Duodenal mucosa (tissue), 2 donors: ENCODE data around the gene ALPG.
"Not testable (repeated sequence)": the region's sequence is repeated elsewhere in the genome, so short reads cannot be mapped to it uniquely, and the experiment has no call there.

Source experiments
- H3K27ac ChIP-seq: one replicate; pipeline ENCODE4 v1.7.0; 2013; ENCODE audit warnings: low read depth, low read length
- H3K27me3 ChIP-seq, 2 donors: one replicate each; pipeline ENCODE4 v1.7.0; 2013; ENCODE audit warnings: low read length in 2 of 2, control low read depth in 1 of 2; ENCODE audit not compliant: insufficient read depth in 2 of 2, control insufficient read depth in 1 of 2
- H3K36me3 ChIP-seq, 2 donors: one replicate each; pipeline ENCODE4 v1.7.0; 2013; ENCODE audit warnings: low read length in 2 of 2, control low read depth in 1 of 2; ENCODE audit not compliant: insufficient read depth in 2 of 2, control insufficient read depth in 1 of 2
- H3K4me1 ChIP-seq, 2 donors: one replicate each; pipeline ENCODE4 v1.7.0; 2013; ENCODE audit warnings: low read length in 2 of 2, control low read depth in 1 of 2; ENCODE audit not compliant: insufficient read depth in 2 of 2, control insufficient read depth in 1 of 2
- H3K4me3 ChIP-seq, 2 donors: one replicate each; pipeline ENCODE4 v1.7.0; 2013; ENCODE audit warnings: low read length in 2 of 2, low read depth in 1 of 2
- H3K9ac ChIP-seq, 2 donors: one replicate each; pipeline ENCODE4 v1.7.0; 2013; ENCODE audit warnings: low read length in 2 of 2, low read depth in 1 of 2
- H3K9me3 ChIP-seq, 2 donors: one replicate each; pipeline ENCODE4 v1.7.0; 2013; ENCODE audit warnings: low read length in 2 of 2, control low read depth in 1 of 2; ENCODE audit not compliant: control insufficient read depth in 1 of 2

Gene ALPG

DNA sequence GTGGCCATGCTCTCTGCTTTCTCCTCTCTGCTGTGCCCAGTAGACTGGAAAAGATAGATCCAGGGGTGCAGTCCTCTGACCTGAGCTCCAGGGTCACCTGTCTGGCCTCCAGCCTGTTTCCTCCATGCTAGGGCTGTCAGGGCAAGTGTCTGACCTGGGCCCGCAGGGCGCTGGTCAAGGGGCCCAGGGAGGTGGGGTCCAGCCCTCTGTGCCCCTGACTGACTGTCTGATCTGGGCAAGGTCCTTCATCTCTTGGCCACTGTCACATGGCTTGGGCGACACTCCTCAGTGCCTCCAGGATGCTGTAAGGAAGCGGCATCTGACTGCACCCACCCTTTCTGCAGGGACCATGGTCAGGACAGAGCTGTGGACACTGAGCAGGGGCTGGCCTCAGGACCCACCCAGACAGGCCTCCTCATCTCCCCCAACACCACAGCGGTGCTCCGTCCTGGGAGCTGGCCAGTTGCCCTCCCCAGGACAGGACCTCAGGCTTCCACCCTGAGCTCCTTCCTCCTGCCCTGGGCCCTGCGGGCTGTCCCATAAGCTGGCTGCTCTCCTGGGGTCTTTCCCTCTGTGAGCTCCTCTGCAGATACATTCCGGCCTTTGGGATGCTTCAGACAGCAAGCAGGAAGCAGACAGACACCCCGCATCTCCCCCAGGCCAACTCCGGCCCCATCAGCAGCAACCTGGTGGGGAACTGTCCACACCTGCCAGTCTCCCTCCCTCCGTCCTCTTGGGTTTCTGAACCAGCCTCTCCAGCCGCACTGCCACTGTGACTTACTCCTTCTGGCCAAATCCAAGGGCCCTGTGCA is 28.1 kb downstream of the ALPG start:
- H3K36me3 ChIP-seq = no peaks in the 10 kb centered on the region
- no peaks in the 10 kb centered on the region for H3K4me1 ChIP-seq
- no peak overlapping the region for H3K4me3 ChIP-seq
- no peaks in the 10 kb centered on the region for H3K9me3 ChIP-seq
- H3K27me3 ChIP-seq = no peaks in the 10 kb centered on the region
- H3K9ac ChIP-seq = no peak overlapping the region
- H3K27ac ChIP-seq = no peak overlapping the region

DNA sequence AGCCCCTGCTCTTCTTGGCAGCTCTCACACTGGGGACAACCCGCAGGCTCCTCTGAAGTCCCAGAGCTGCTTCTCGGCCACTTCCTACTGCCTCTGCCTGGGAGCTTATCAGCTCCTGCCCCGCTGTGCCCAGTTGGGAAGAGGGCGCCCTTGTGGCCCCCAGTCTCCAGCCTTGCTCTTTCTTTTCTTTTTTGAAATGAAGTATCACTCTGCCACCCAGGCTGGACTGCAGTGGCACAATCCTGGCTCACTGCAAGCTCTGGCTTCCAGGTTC is 28.7 kb downstream of the ALPG start:
- Histone ChIP-seq H3K27me3 (no peaks in the 10 kb centered on the region), H3K9ac (no peak overlapping the region), H3K9me3 (no peaks in the 10 kb centered on the region), H3K4me1 (no peaks in the 10 kb centered on the region), H3K27ac (no peak overlapping the region), H3K4me3 (no peak overlapping the region), H3K36me3 (no peaks in the 10 kb centered on the region)

- Histone ChIP-seq H3K9me3 (no peaks in the 10 kb centered on the region), H3K36me3 (no peaks in the 10 kb centered on the region), H3K4me3 (no peak overlapping the region), H3K27ac (no peak overlapping the region), H3K27me3 (no peaks in the 10 kb centered on the region), H3K4me1 (no peaks in the 10 kb centered on the region), H3K9ac (no peak overlapping the region)
These were observed 29.2 kb downstream of the ALPG start for GRCh38 chr2:232435805-232436204.

- H3K4me3 ChIP-seq = no peak overlapping the region
- no peaks in the 10 kb centered on the region for H3K4me1 ChIP-seq
- H3K27me3 ChIP-seq = no peaks in the 10 kb centered on the region
- H3K36me3 ChIP-seq = no peaks in the 10 kb centered on the region
- no peaks in the 10 kb centered on the region for H3K9me3 ChIP-seq
- no peak overlapping the region for H3K9ac ChIP-seq
- no peak overlapping the region for H3K27ac ChIP-seq
These were observed 29.9 kb downstream of the ALPG start for GRCh38 chr2:232436381-232437194.

DNA sequence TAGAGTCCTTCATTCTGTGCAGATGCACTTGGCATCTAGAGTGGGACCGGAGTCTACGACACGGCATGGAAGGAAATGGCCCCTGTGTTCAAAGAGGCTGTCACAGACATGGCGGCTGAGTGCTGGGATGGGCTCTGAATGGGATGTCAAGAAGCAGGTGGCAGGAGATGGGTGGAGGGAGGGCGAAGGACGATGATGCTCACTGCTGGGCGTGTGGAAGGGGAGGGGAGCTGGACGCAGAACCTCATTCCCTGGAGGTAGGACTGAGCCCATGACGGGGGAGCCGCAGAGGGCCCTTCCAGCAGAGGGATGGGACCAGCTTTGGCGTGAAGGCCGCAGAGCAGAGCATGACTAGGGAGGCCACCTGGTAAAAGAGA is 30.5 kb downstream of the ALPG start:
- Histone ChIP-seq H3K27ac (no peak overlapping the region), H3K4me3 (no peak overlapping the region), H3K27me3 (no peaks in the 10 kb centered on the region)

GRCh38 chr2:232438091-232438490 is 31.4 kb downstream of the ALPG start:
- Histone ChIP-seq H3K4me1 (no peaks in the 10 kb centered on the region), H3K36me3 (no peaks in the 10 kb centered on the region), H3K27me3 (no peaks in the 10 kb centered on the region), H3K27ac (no peak overlapping the region), H3K9ac (no peak overlapping the region), H3K4me3 (no peak overlapping the region), H3K9me3 (no peaks in the 10 kb centered on the region)

More for the DNA sequence above, 30.5 kb downstream of the ALPG start:
- H3K9me3 ChIP-seq = no peaks in the 10 kb centered on the region
- H3K36me3 ChIP-seq = no peaks in the 10 kb centered on the region
- H3K9ac ChIP-seq = no peak overlapping the region
- H3K4me1 ChIP-seq = no peaks in the 10 kb centered on the region

DNA sequence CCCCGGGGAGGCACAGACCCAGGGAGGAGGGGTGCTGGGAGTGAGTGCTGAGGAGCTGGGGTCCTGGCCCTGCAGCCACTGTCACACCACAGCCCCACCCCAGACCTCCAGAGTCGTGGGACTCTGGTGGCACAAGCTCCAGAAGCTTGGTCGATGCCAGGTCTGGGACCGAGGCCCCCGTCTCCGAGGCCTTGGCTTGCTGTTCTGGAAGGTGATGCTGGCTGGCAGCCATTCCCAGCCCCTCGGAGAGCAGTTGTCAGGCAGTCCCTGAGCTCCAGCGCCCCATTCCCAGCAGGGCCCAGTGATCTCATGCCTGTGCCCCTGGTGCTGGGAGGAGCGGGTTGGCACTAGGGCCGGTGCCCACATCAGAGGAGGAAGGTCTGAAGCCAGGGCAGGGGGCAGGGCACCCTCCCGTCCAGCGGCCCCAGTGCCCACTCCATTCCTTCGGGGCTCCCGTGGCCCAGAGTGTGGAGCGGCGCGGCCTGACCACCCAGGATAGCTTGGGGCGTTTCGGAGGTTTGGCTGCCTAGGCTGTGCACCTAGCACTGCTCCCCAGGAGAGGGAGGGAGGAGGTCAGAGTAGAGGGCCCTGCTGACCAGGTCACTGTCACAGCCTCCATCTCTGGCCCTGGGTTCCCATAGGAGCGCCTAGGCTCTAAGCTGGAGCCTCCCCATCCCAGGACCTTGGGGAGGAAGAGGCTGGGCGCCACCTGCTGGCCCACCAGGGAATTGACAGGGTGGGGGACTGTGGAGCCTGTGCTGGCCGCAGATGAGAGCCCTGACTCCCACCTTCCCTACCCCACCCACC is 32.5 kb downstream of the ALPG start:
- Histone ChIP-seq H3K27ac (no peak overlapping the region), H3K36me3 (no peaks in the 10 kb centered on the region), H3K4me3 (no peak overlapping the region), H3K4me1 (peaks cover 0 to 2% of the 10 kb centered on the region in 2 donors), H3K27me3 (no peaks in the 10 kb centered on the region), H3K9ac (no peak overlapping the region), H3K9me3 (no peaks in the 10 kb centered on the region)

DNA sequence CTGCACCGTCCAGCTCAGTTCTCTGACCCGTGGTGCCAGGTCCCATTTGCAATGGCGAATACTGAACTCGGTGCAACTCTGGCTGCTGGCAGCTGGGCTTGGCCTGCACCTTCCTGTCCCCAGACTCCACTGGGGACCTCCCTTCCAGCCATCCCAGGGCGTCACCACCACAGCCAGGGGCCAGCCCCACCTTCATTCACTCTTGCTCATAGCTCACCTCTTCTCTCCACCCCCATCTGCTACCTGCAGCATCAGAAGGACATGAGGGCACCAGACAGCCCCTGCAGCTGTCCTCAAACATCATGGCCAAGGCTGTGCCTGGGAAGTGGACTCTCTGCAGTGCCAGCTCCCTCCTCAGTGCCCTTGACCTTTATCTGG is 33.1 kb downstream of the ALPG start:
- no peaks in the 10 kb centered on the region for H3K27me3 ChIP-seq
- no peak overlapping the region for H3K4me3 ChIP-seq
- no peak overlapping the region for H3K27ac ChIP-seq
- peaks cover 0 to 6% of the 10 kb centered on the region in 2 donors for H3K4me1 ChIP-seq
- H3K36me3 ChIP-seq = no peaks in the 10 kb centered on the region
- no peaks in the 10 kb centered on the region for H3K9me3 ChIP-seq
- no peak overlapping the region for H3K9ac ChIP-seq

DNA sequence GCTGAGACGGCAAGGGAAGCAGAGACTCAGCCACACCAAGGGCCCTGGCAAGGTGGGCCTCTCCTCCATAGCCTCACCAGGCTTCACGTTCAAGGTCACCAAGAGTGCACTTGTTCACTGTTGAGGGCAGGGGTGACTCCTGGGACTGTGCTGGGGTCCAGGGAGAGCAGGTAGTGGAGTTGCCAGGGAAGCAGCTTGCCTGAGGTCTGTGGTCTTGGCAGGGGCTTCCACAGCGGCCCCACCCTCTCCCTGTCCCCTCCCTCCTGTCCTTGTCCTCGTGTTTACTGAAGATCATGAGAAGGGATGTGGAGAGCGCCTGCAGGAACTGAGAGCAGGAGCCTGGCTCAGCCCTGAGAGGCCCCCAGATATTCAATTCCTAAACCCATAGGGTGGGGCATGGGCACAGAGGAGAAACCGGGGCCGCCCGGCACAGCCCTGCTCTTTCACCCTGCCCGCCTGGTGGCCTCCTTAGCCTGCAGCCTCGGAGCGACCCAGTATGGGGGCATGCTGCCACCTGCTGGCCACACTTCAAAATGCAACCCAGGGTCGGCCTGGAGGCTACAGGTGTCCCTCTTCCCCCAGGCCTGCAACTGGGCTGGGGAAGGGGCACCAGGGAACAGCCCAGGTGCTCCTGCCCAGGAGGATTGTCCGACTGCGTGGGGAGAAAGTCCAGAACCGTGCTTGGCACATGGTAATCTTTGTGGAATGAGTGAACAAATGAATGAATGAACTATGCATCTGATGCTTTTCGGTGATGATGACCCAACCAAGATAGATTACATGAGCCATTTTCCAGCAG is 33.8 kb downstream of the ALPG start:
- not testable (repeated sequence) for H3K36me3 ChIP-seq, H3K27ac ChIP-seq, H3K4me1 ChIP-seq, H3K9me3 ChIP-seq, H3K27me3 ChIP-seq, H3K9ac ChIP-seq, H3K4me3 ChIP-seq
